ENCODE data around the gene SEMA5B.

The SEMA5B gene

GRCh38 chr3:122991236-122991985 is 36.2 kb downstream of the SEMA5B start:
- DNase-seq: no peak

- DNase-seq: no peak
Observed at GRCh38 chr3:122989856-122990575, 37.5 kb downstream of the SEMA5B start.

GRCh38 chr3:122988508-122988907 is 39.1 kb downstream of the SEMA5B start:
- no peak for DNase-seq

- no peak for DNase-seq
Observed at GRCh38 chr3:122987736-122988319, 39.7 kb downstream of the SEMA5B start.

- no peak for DNase-seq
Observed at GRCh38 chr3:122987231-122987630, 40.3 kb downstream of the SEMA5B start.

GRCh38 chr3:122986693-122987179 is 40.8 kb downstream of the SEMA5B start:
- DNase-seq: no peak

DNA sequence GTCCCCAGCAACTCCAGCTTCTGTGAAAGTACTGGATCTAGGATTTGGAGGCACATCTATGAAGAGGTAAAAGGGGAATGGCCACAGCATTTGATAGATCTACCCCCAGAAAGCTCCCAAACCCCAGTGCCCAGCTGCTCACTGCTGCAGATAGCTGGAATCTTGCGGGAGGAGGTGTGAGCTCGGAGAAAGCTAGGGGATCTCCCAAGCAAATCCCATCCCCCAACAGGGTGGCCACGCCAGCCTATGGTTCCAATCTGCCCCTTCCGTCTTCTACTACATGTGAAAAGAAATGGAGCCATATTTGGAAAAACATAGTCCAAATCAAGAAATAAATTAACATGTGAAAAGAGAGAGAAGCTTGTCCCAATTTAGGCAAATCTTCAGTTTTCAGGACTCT is 42.0 kb downstream of the SEMA5B start:
- no peak for DNase-seq

- no peak for DNase-seq
Observed at GRCh38 chr3:122984650-122985049, 42.9 kb downstream of the SEMA5B start.

GRCh38 chr3:122984007-122984406 is 43.6 kb downstream of the SEMA5B start:
- no peak for DNase-seq

GRCh38 chr3:122982216-122983185 is 45.1 kb downstream of the SEMA5B start:
- DNase-seq: no peak

DNA sequence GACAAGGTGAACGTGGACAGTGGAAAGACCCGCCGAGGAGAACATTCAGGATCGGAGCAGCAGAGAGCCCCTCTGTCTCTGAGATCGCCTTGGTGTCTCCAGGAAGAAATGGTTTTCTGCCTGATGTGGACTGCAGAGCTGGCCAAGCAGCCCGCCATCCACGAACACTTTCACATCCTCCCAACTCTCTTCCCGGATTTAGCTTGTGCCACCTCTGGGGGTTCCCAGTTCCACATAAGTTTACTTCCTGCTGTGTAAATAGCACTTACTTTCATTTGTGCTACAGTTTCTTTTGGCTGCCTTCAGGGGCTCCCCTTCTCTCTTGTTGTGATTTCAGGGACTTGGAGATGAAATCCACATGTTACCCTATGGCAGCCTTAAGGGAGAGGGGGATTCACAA is 48.4 kb downstream of the SEMA5B start:
- DNase-seq: no peak

DNA sequence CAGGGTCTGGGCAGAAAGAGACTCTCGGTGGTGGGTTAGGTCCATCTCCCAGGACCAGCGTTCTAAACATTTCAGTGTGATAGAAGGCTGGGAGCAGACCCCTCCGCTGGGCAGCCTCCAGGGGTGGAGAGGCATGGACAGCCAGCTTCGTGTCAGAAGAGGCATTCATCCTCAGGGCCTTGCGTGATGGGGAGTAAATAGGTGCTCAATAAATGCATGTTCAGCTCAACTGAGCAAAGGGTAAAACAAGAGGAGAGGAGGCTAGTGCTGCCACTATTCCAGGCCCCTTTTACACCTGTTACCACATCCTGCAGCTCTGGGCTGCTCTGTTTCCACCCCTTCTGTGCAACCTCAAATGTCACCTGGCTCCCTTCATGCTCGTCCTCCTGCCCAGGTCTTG is 49.0 kb downstream of the SEMA5B start:
- DNase-seq: no peak

DNA sequence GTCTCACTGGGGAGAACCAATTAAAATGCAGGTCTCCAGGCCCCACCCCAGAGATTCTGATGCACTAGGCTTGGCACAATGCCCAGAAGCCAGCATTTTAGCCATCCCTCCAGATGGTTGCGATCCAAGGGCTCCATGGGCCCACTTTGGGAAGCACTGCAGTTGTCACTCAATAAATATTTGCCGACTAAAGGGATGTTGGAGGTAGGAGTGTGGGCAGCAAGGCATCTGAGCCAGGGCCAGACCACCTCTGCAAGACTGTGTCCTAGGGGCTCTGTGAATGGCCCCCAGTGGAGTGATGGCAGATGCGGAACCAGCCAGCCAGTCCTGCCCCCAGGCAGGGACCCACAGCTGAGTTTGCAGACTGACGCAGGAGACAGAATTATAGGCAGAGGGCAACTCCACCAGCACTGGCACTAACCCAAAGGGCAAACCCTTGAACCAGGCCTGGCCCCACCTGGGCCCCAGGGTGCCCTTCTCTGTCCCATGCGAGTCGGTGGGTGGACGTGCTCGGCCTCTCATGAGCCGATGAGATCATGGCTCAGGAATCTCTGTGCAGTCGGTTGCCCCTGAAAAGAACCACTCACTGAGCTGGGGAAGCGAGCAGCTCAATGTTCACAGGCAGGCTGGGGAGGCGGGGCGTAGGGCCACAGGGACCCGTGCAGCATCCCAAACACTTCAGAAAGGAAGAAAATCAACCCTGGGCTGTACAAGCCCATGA is 49.7 kb downstream of the SEMA5B start:
- no peak for DNase-seq

DNA sequence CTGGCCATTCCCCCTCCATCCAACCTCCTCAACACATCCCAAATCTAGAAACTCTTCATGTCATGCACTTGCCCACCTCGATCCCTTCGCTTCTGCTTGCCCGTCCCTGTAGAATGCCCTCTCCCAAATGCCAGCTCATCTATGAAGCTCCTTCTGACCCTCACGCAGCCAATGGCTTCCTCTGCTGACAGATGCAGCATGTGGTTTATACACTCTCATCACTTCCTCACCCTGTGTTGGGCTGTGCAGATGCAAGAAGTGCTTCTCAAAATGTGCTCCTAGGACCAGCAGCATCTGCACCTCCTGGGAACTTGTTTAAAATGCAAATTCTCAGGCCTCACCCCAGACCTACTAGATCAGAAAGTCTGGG is 51.7 kb downstream of the SEMA5B start:
- no peak for DNase-seq

DNA sequence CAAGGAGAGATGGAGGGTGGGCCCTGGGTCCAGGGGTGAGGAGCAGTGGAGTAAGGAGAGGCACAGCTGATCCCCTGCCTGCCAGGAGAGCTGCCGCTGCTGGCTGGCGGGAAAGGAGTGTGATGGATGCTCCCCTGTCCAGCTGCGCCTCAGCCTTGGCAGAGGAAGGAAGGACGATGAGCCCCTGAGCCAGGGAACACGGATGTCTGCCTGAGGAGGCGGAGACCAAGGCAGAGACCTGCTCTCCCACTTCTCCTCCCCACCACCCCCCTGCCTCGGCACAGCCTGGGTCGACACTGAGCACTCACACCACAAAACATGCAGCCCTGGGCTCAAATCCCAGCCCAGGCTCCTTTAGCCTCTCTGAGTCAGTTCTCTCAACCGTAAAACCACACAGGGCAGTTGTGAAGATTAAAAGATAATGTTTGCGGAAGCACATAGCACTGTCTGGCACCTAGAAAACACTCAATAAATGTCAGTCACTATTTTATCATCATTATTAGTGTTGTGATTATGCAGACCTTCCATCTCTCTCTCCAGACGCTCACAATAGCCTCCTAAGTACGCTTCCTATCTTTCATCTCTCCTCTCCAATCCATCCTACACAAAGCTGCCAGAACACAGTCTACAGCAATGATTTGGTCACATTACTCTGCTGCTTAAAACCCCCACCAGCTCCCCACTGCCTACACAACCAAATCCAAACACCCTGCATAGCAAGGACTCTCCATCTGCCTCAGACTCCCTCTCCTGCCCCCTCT is 52.2 kb downstream of the SEMA5B start:
- DNase-seq: no peak

- no peak for DNase-seq
Observed at GRCh38 chr3:122974764-122975162, 52.8 kb downstream of the SEMA5B start.

DNA sequence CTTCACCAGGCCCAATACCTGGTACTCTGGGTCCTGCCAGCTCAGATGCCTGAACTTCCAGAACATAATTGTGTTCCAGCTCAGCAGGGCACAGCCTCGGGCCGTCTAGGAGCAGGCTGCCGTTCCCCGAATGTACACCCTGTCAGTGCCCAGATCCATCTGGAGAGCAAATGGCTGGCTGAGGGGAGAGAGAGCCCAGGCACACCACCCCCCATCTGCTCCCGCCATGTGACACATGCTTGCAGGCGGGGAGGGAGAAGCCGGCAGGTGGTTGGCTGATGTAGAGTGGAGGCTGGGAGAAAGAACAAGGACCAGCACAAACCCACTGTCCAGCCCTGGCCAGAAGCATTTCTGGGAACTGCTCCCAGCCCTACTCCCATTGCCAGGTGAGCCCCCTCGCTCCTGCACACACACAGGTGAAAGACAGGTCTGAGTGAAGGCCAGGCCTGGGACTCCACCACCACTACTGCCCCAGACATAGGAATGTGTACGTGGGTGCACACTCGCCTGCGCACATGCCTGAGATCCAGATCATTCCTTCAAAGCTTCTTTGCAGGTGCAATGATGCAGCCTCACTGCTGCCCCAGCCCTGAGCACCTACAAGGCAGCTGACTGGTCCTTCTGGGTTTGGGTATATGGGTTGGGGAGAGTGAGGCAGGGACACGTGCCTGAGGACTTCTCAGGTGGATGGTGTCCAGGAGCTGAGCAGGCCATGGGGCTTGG is 53.5 kb downstream of the SEMA5B start:
- no peak for DNase-seq

DNA sequence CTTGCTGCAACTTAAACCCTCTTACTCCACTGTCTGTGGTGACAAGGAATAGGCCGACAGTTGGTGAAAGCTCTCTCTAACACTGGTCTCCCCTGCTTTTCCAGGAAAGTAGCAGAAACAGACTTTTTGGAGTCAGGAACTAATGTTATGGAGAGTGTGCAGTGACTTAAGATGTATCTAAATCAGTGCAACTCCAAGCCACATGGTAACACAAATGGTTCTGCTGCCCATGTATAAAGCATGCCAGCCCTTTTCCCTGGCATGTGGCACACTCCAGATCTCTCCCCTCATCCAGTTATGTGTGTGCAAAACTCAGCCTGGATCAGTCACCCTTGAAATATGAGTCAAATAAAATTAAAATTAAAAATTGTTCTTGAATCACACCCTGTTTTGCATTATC is 55.4 kb downstream of the SEMA5B start:
- no peak for DNase-seq

GRCh38 chr3:122969585-122970469 is 57.7 kb downstream of the SEMA5B start:
- no peak for DNase-seq

DNA sequence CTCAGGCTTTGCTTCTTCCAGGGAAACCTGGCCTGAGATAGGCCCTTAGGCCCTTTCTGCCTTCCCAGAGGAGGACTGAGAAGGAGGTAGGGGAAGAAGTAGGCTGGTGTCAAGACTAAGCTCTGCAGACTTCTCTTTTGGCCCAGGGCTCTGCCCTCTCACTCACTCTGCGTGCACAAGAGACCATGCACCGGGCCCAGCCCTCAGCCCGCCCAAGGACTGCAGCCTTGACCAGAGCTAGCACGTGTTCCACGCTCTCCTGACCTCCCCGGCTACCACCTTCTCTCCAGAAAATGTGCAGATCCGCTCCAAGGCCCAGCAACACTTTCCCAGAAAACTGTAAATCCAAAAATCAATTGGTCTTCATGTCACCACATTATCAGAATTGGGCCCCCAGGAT is 59.8 kb downstream of the SEMA5B start:
- DNase-seq: no peak

All from activated CD4-positive, alpha-beta T cell treated with anti-CD3 and anti-CD28 coated beads, Interleukin-2, amount 50 U/mL, for 1 hour (primary cell).